ENCODE measurements around the gene TIGD1.

TIGD1 gene

GRCh38 chr2:232592772-232593395, 42.5 kb upstream of the TIGD1 start:
- ATAC-seq, result peak; percentile 55

DNA sequence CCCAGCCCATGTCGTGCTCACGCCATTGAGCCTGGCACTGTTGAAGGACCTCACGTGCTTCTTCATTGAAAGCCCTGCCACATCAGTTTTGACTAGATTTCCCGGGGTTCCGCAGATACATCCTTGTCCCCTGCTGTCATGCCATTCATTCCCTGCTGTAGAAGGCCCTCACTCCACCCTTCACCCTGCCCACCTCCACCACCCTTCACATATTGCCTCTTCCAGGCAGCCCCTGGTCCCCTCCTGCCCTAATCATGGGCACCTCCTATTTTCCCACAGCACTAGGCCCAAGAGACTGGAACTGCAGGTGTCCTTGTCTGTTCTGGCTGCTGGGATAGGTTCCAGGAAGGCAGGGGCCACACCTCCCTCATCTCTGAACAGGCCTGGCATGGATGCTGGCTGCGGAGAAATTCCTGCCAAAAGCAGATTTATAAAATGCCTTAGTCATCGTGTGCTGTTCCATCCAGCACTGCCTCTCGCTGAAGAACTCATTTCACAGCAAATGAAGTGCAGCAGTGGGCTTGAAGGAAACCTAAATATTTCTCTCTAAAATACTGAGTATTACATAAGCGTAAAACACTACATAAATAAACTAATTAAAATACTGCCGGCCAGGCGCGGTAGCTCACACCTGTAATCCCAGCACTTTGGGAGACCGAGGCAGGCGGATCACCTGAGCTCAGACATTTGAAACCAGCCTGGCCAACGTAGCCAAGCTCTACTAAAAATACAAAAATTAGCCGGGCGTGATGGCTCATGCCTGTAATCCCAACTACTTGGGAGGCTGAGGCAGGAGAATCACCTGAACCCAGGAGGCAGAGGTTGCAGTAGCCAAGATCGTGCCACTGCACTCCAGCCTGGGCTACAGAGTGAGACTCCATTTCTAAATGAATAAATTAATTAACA, 38.6 kb upstream of the TIGD1 start:
- ATAC-seq, result peak; percentile 94
- TF ChIP-seq TOX (CRISPR knock-in tag; IDR thresholded peaks at IDR 0.05; ENCODE audit: borderline replicate concordance), result no peak
- no peak for TF ChIP-seq ESRRG (CRISPR knock-in tag; IDR thresholded peaks at IDR 0.05)
- no peak for TF ChIP-seq RARB (CRISPR knock-in tag; IDR thresholded peaks at IDR 0.05)
- no peak for TF ChIP-seq TCF4 (CRISPR knock-in tag; IDR thresholded peaks at IDR 0.05; ENCODE audit: borderline replicate concordance)
- TF ChIP-seq, protein P1, sequence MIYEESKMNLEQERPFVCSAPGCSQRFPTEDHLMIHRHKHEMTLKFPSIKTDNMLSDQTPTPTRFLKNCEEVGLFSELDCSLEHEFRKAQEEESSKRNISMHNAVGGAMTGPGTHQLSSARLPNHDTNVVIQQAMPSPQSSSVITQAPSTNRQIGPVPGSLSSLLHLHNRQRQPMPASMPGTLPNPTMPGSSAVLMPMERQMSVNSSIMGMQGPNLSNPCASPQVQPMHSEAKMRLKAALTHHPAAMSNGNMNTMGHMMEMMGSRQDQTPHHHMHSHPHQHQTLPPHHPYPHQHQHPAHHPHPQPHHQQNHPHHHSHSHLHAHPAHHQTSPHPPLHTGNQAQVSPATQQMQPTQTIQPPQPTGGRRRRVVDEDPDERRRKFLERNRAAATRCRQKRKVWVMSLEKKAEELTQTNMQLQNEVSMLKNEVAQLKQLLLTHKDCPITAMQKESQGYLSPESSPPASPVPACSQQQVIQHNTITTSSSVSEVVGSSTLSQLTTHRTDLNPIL (CRISPR knock-in tag; IDR thresholded peaks at IDR 0.05; ENCODE audit: low read depth), result no peak
- TF ChIP-seq, protein P2, sequence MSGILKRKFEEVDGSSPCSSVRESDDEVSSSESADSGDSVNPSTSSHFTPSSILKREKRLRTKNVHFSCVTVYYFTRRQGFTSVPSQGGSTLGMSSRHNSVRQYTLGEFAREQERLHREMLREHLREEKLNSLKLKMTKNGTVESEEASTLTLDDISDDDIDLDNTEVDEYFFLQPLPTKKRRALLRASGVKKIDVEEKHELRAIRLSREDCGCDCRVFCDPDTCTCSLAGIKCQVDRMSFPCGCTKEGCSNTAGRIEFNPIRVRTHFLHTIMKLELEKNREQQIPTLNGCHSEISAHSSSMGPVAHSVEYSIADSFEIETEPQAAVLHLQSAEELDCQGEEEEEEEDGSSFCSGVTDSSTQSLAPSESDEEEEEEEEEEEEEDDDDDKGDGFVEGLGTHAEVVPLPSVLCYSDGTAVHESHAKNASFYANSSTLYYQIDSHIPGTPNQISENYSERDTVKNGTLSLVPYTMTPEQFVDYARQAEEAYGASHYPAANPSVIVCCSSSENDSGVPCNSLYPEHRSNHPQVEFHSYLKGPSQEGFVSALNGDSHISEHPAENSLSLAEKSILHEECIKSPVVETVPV (CRISPR knock-in tag; IDR thresholded peaks at IDR 0.05), result no peak
- TF ChIP-seq PATZ1 (CRISPR knock-in tag; IDR thresholded peaks at IDR 0.05; ENCODE audit: borderline replicate concordance), result no peak
- TF ChIP-seq SNAI2 (CRISPR knock-in tag; IDR thresholded peaks at IDR 0.05), result no peak
- TF ChIP-seq ZFP30 (CRISPR knock-in tag; IDR thresholded peaks at IDR 0.05), result no peak
- TF ChIP-seq POU6F1 (CRISPR knock-in tag; IDR thresholded peaks at IDR 0.05; ENCODE audit: borderline replicate concordance, low read depth), result no peak
- TF ChIP-seq, protein P3, sequence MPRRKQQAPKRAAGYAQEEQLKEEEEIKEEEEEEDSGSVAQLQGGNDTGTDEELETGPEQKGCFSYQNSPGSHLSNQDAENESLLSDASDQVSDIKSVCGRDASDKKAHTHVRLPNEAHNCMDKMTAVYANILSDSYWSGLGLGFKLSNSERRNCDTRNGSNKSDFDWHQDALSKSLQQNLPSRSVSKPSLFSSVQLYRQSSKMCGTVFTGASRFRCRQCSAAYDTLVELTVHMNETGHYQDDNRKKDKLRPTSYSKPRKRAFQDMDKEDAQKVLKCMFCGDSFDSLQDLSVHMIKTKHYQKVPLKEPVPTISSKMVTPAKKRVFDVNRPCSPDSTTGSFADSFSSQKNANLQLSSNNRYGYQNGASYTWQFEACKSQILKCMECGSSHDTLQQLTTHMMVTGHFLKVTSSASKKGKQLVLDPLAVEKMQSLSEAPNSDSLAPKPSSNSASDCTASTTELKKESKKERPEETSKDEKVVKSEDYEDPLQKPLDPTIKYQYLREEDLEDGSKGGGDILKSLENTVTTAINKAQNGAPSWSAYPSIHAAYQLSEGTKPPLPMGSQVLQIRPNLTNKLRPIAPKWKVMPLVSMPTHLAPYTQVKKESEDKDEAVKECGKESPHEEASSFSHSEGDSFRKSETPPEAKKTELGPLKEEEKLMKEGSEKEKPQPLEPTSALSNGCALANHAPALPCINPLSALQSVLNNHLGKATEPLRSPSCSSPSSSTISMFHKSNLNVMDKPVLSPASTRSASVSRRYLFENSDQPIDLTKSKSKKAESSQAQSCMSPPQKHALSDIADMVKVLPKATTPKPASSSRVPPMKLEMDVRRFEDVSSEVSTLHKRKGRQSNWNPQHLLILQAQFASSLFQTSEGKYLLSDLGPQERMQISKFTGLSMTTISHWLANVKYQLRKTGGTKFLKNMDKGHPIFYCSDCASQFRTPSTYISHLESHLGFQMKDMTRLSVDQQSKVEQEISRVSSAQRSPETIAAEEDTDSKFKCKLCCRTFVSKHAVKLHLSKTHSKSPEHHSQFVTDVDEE (CRISPR knock-in tag; IDR thresholded peaks at IDR 0.05), result no peak

More at GRCh38 chr2:232592772-232593395, 42.5 kb upstream of the TIGD1 start:
- TF ChIP-seq, protein P2 (CRISPR knock-in tag; IDR thresholded peaks at IDR 0.05), result no peak
- TF ChIP-seq ISL1 (CRISPR knock-in tag; IDR thresholded peaks at IDR 0.05), result peak; percentile 17; the same call in 1 of the 2 replicates

DNA sequence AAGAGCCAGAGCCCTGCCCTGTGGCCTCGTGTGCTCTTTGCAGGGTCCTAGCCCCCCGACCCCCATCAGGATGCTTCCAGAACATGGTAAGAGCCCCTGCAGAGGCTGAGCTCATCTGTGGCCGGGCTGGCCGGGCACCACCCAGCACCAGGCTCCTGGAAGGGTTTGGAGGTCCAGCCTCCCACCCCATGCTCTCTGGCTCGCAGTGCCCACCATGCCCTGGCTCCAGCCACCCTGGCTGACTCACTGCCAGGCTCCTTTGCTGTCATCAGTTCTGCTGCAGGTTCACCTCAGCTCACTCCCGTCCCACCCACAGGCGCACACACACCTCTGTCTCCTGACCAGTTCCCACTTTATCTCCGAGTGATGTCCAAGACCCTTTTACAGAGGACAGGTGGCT, 37.7 kb upstream of the TIGD1 start:
- no peak for ATAC-seq
- TF ChIP-seq OSR1 (CRISPR knock-in tag; IDR thresholded peaks at IDR 0.05), result no peak
- TF ChIP-seq ZNF565 (CRISPR knock-in tag; conservative IDR thresholded peaks at IDR 0.05; ENCODE audit: low read depth), result no peak
- TF ChIP-seq ZNF8 (CRISPR knock-in tag; IDR thresholded peaks at IDR 0.05), result no peak
- no peak for TF ChIP-seq GLIS3 (CRISPR knock-in tag; IDR thresholded peaks at IDR 0.05)
- no peak for TF ChIP-seq ZFP30 (CRISPR knock-in tag; IDR thresholded peaks at IDR 0.05)
- TF ChIP-seq ZFP3 (CRISPR knock-in tag; IDR thresholded peaks at IDR 0.05), result no peak
- TF ChIP-seq POU6F1 (CRISPR knock-in tag; IDR thresholded peaks at IDR 0.05; ENCODE audit: borderline replicate concordance, low read depth), result no peak
- no peak for TF ChIP-seq RARB (CRISPR knock-in tag; IDR thresholded peaks at IDR 0.05)
- TF ChIP-seq, protein P1 (CRISPR knock-in tag; IDR thresholded peaks at IDR 0.05; ENCODE audit: low read depth), result no peak
- TF ChIP-seq BACH2 (CRISPR knock-in tag; IDR thresholded peaks at IDR 0.05; ENCODE audit: borderline replicate concordance), result no peak
- no peak for TF ChIP-seq PATZ1 (CRISPR knock-in tag; IDR thresholded peaks at IDR 0.05; ENCODE audit: borderline replicate concordance)
- TF ChIP-seq ZC3H10 (CRISPR knock-in tag; IDR thresholded peaks at IDR 0.05), result no peak
- no peak for TF ChIP-seq SNAI2 (CRISPR knock-in tag; IDR thresholded peaks at IDR 0.05)

All from SK-N-SH treated with all-trans-retinoic acid at 6 μM for 48 hours (cell line).